ENCODE results near the gene LRRC73.

LRRC73 gene

GRCh38 chr6:43509142-43509983 lies 783 bp downstream of the LRRC73 start:
- no peak for DNase-seq (ENCODE audit: low read depth)
- no peak for TF ChIP-seq CTCF (conservative IDR thresholded peaks at IDR 0.05; ENCODE audit: low read length)

GRCh38 chr6:43508481-43509141 lies 1.5 kb downstream of the LRRC73 start:
- no peak overlapping the region for H3K4me3 ChIP-seq (ENCODE audit: low read length)
- TF ChIP-seq CTCF (conservative IDR thresholded peaks at IDR 0.05; ENCODE audit: low read length) = no peak; the same call in 1 of the 2 replicates
- DNase-seq (ENCODE audit: low read depth) = no peak

More at GRCh38 chr6:43509142-43509983, 783 bp downstream of the LRRC73 start:
- H3K4me3 ChIP-seq (ENCODE audit: low read length) = peak overlapping the region; percentile 52

- TF ChIP-seq CTCF (conservative IDR thresholded peaks at IDR 0.05; ENCODE audit: low read length) = peak; percentile 94
- DNase-seq (ENCODE audit: low read depth) = peak; percentile 77
- no peak overlapping the region for H3K4me3 ChIP-seq (ENCODE audit: low read length)
These were observed 3.3 kb downstream of the LRRC73 start for GRCh38 chr6:43506667-43507471.

- no peak overlapping the region for H3K4me3 ChIP-seq (ENCODE audit: low read length)
- no peak for TF ChIP-seq CTCF (conservative IDR thresholded peaks at IDR 0.05; ENCODE audit: low read length)
These were observed 4.0 kb downstream of the LRRC73 start for GRCh38 chr6:43506171-43506570.

DNA sequence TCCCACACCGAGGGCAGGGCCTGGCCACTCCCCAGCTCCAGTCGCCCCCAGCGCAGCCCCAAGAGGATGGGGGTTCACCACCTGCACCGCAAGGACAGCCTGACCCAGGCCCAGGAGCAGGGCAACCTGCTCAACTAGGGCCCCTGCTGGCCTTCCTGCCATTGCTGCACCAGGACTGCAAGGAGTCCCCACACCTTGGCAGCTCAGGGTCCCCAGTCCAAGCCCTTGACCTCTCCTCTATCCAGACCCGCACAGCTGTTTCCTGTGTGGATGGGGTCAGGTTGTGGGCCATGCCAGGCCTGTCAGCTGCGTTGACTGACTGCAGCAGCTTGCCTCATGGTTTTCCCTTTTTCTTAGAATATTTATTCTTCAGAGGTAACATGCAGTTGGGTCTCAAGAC lies 4.4 kb downstream of the LRRC73 start:
- TF ChIP-seq CTCF (conservative IDR thresholded peaks at IDR 0.05; ENCODE audit: low read length) = no peak
- no peak overlapping the region for H3K4me3 ChIP-seq (ENCODE audit: low read length)
- no peak for DNase-seq (ENCODE audit: low read depth)

More at GRCh38 chr6:43506171-43506570, 4.0 kb downstream of the LRRC73 start:
- DNase-seq (ENCODE audit: low read depth) = no peak

GRCh38 chr6:43504756-43505593 lies 5.2 kb downstream of the LRRC73 start:
- no peak overlapping the region for H3K4me3 ChIP-seq (ENCODE audit: low read length)
- no peak for DNase-seq (ENCODE audit: low read depth)
- no peak for TF ChIP-seq CTCF (conservative IDR thresholded peaks at IDR 0.05; ENCODE audit: low read length)

All from AG10803 (cell line).